NT2/D1 (cell line): ENCODE data around the gene BICRAL.

Source experiments
- SUZ12 ChIP-seq: IDR thresholded peaks from 2 replicates; pipeline ENCODE4 v1.6.1; 2011; ENCODE audit not compliant: insufficient read length, insufficient read depth; ENCODE audit errors: extremely low read depth
- ZNF274 ChIP-seq: IDR thresholded peaks from 2 replicates; pipeline ENCODE4 v1.6.1; 2011; ENCODE audit warnings: mild to moderate bottlenecking, low read depth, low read length

- TF ChIP-seq SUZ12 (no peak), ZNF274 (no peak)
Measured at GRCh38 chr6:42916288-42916687, 134.4 kb downstream of the BICRAL start.
